HUES6 (cell line): Measurements from ENCODE around the gene GCNT4.
"Not testable (repeated sequence)": the region's sequence is repeated elsewhere in the genome, so short reads cannot be mapped to it uniquely, and the experiment has no call there.

Experiments
- H3K27ac ChIP-seq: 2 replicates; pipeline ENCODE4 v1.7.0; 2013; ENCODE audit warnings: low read depth, mild to moderate bottlenecking, low read length, inconsistent platforms
- H3K27me3 ChIP-seq: 2 replicates; pipeline ENCODE4 v1.6.1; 2013; ENCODE audit warnings: low read length; ENCODE audit not compliant: control insufficient read depth, insufficient read depth
- H3K36me3 ChIP-seq: 2 replicates; pipeline ENCODE4 v1.6.1; 2013; ENCODE audit warnings: low read length; ENCODE audit not compliant: control insufficient read depth, insufficient read depth
- H3K4me1 ChIP-seq: 2 replicates; pipeline ENCODE4 v1.6.1; 2013; ENCODE audit warnings: low read length; ENCODE audit not compliant: control insufficient read depth, insufficient read depth
- H3K4me3 ChIP-seq: 2 replicates; pipeline ENCODE4 v1.5.1; 2013; ENCODE audit warnings: low read depth, low read length
- H3K9ac ChIP-seq: one replicate; pipeline ENCODE4 v1.6.1; 2013; ENCODE audit warnings: mild to moderate bottlenecking, low read length
- H3K9me3 ChIP-seq: 2 replicates; pipeline ENCODE4 v1.6.1; 2013; ENCODE audit warnings: low read depth, low read length; ENCODE audit not compliant: control insufficient read depth, insufficient read depth

The GCNT4 gene

GRCh38 chr5:75052192-75053053, at the start of gene GCNT4:
TSS of gene GCNT4 (minus strand) at chr5:75052558. CDS start at chr5:75030037, 22,521 bp downstream.
- Histone ChIP-seq H3K4me1 (peaks cover 48% of the 10 kb centered on the region), H3K9ac (peak within 1 kb of the TSS; percentile 94), H3K27ac (peak within 1 kb of the TSS; percentile 63; the same call in 1 of the 2 replicates), H3K4me3 (peak within 1 kb of the TSS; percentile 86), H3K27me3 (peaks cover 45% of the 10 kb centered on the region), H3K9me3 (no peaks in the 10 kb centered on the region), H3K36me3 (no peaks in the 10 kb centered on the region; the same call in 1 of the 2 replicates)

- H3K9ac ChIP-seq, H3K4me1 ChIP-seq, H3K4me3 ChIP-seq, H3K27ac ChIP-seq, H3K9me3 ChIP-seq, H3K27me3 ChIP-seq, H3K36me3 ChIP-seq: not testable (repeated sequence)
Measured at GRCh38 chr5:75095956-75096355, 43.6 kb upstream of the GCNT4 start.

GRCh38 chr5:75091597-75091996, 39.2 kb upstream of the GCNT4 start:
- no peaks in the 10 kb centered on the region for H3K36me3 ChIP-seq
- no peak overlapping the region for H3K9ac ChIP-seq

GRCh38 chr5:75089662-75090061, 37.3 kb upstream of the GCNT4 start:
- no peak overlapping the region for H3K4me3 ChIP-seq
- no peak overlapping the region for H3K27ac ChIP-seq
- peaks cover 10% of the 10 kb centered on the region; the same call in 1 of the 2 replicates for H3K4me1 ChIP-seq
- H3K9ac ChIP-seq = no peak overlapping the region
- H3K27me3 ChIP-seq = no peaks in the 10 kb centered on the region
- H3K9me3 ChIP-seq = no peaks in the 10 kb centered on the region
- no peaks in the 10 kb centered on the region for H3K36me3 ChIP-seq

More at GRCh38 chr5:75091597-75091996, 39.2 kb upstream of the GCNT4 start:
- Histone ChIP-seq H3K27me3 (no peaks in the 10 kb centered on the region), H3K9me3 (no peaks in the 10 kb centered on the region), H3K4me3 (no peak overlapping the region), H3K4me1 (peaks cover 10% of the 10 kb centered on the region; the same call in 1 of the 2 replicates), H3K27ac (no peak overlapping the region)

GRCh38 chr5:75089137-75089536, 36.8 kb upstream of the GCNT4 start:
- H3K9me3 ChIP-seq = no peaks in the 10 kb centered on the region
- no peaks in the 10 kb centered on the region for H3K27me3 ChIP-seq
- no peaks in the 10 kb centered on the region for H3K36me3 ChIP-seq
- no peak overlapping the region for H3K9ac ChIP-seq
- H3K27ac ChIP-seq = no peak overlapping the region
- H3K4me3 ChIP-seq = no peak overlapping the region
- peaks cover 10% of the 10 kb centered on the region; the same call in 1 of the 2 replicates for H3K4me1 ChIP-seq

- peaks cover 10% of the 10 kb centered on the region; the same call in 1 of the 2 replicates for H3K4me1 ChIP-seq
Measured at GRCh38 chr5:75088648-75089047, 36.3 kb upstream of the GCNT4 start.

GRCh38 chr5:75081510-75081909, 29.2 kb upstream of the GCNT4 start:
- H3K9me3 ChIP-seq = no peaks in the 10 kb centered on the region
- no peak overlapping the region for H3K9ac ChIP-seq
- no peaks in the 10 kb centered on the region for H3K27me3 ChIP-seq
- no peak overlapping the region for H3K4me3 ChIP-seq
- no peak overlapping the region for H3K27ac ChIP-seq
- no peaks in the 10 kb centered on the region for H3K36me3 ChIP-seq
- no peaks in the 10 kb centered on the region for H3K4me1 ChIP-seq

More at GRCh38 chr5:75088648-75089047, 36.3 kb upstream of the GCNT4 start:
- Histone ChIP-seq H3K36me3 (no peaks in the 10 kb centered on the region), H3K9me3 (no peaks in the 10 kb centered on the region), H3K4me3 (no peak overlapping the region), H3K27ac (no peak overlapping the region), H3K27me3 (no peaks in the 10 kb centered on the region), H3K9ac (no peak overlapping the region)

GRCh38 chr5:75079346-75079745, 27.0 kb upstream of the GCNT4 start:
- H3K27ac ChIP-seq, H3K36me3 ChIP-seq, H3K9me3 ChIP-seq, H3K4me3 ChIP-seq, H3K9ac ChIP-seq, H3K4me1 ChIP-seq, H3K27me3 ChIP-seq: not testable (repeated sequence)

GRCh38 chr5:75078027-75078426, 25.7 kb upstream of the GCNT4 start:
- Histone ChIP-seq H3K27ac (no peak overlapping the region), H3K36me3 (no peaks in the 10 kb centered on the region), H3K4me1 (no peaks in the 10 kb centered on the region), H3K9me3 (no peaks in the 10 kb centered on the region), H3K27me3 (no peaks in the 10 kb centered on the region), H3K9ac (no peak overlapping the region), H3K4me3 (no peak overlapping the region)

- Histone ChIP-seq H3K4me3 (no peak overlapping the region), H3K4me1 (no peaks in the 10 kb centered on the region), H3K36me3 (no peaks in the 10 kb centered on the region), H3K9ac (no peak overlapping the region), H3K27me3 (no peaks in the 10 kb centered on the region), H3K9me3 (no peaks in the 10 kb centered on the region), H3K27ac (no peak overlapping the region)
Measured at GRCh38 chr5:75072061-75072460, 19.7 kb upstream of the GCNT4 start.

- Histone ChIP-seq H3K27ac (no peak overlapping the region), H3K4me1 (no peaks in the 10 kb centered on the region), H3K9ac (no peak overlapping the region), H3K4me3 (no peak overlapping the region), H3K36me3 (no peaks in the 10 kb centered on the region), H3K9me3 (no peaks in the 10 kb centered on the region), H3K27me3 (no peaks in the 10 kb centered on the region)
Measured at GRCh38 chr5:75071100-75071499, 18.7 kb upstream of the GCNT4 start.
